PC-9 (cell line): ENCODE data around the gene FURIN. TPM values are rescaled to one million over a fixed set of nuclear protein-coding genes. Genes with fewer than 3 reads are reported as not detected.
"Not testable (repeated sequence)": the region's sequence is repeated elsewhere in the genome, so short reads cannot be mapped to it uniquely, and the experiment has no call there.

Experiments used
- BruUV-seq: library from RNA; stranded (reverse); fragments of 400-500 nt; replicated peaks from 2 replicates; lab custom pipeline; 2021; lab: Mats Ljungman, UMichigan
- CTCF ChIA-PET: fragments of 300-600 bp; sonication (Branson Sonifier 250); formaldehyde crosslinking; loops from one replicate; lab custom pipeline; 2022; ENCODE audit warnings: antibody characterized with exemption; lab: Charles Lee
- POLR2A ChIA-PET: fragments of 300-600 bp; sonication (Branson Sonifier 250); formaldehyde crosslinking; loops from one replicate; lab custom pipeline; 2022; ENCODE audit warnings: antibody characterized with exemption; ENCODE audit not compliant: unreplicated experiment; lab: Charles Lee
- DNase-seq, 2 experiments: peaks; one replicate each; pipeline versions ENCODE4 v3.0.0 to v3.0.0-alpha.2; 2015 to 2022; ENCODE audit warnings: mixed read lengths in 1 of 2
- H2AFZ ChIP-seq: fragments of 200-600 bp; sonication (generic); 2 replicates; pipeline ENCODE4 v1.8.1; 2017; ENCODE audit warnings: antibody characterized with exemption
- H3F3A ChIP-seq: fragments of 200-600 bp; sonication (generic); 2 replicates; pipeline ENCODE4 v1.8.1; 2017; ENCODE audit warnings: antibody characterized with exemption, mild to moderate bottlenecking, low read depth; ENCODE audit not compliant: insufficient read depth
- H3K27ac ChIP-seq: fragments of 200-600 bp; sonication (generic); 2 replicates; pipeline ENCODE4 v1.6.1; 2016; ENCODE audit warnings: mixed run types
- H3K27me3 ChIP-seq: fragments of 200-600 bp; sonication (generic); 2 replicates; pipeline ENCODE4 v1.6.1; 2016; ENCODE audit warnings: low read depth, mixed run types; ENCODE audit not compliant: insufficient read depth
- H3K36me3 ChIP-seq: fragments of 200-600 bp; sonication (generic); 2 replicates; pipeline ENCODE4 v1.6.1; 2016; ENCODE audit warnings: low read depth, mixed run types
- H3K4me1 ChIP-seq: fragments of 200-600 bp; sonication (generic); replicated peaks from 2 replicates; pipeline ENCODE4 v1.6.1; 2016; ENCODE audit warnings: mixed run types; ENCODE audit not compliant: insufficient read depth
- H3K4me2 ChIP-seq: fragments of 200-600 bp; sonication (generic); 2 replicates; pipeline ENCODE4 v1.6.1; 2017; ENCODE audit warnings: mixed run types
- H3K4me3 ChIP-seq: fragments of 200-600 bp; sonication (generic); 2 replicates; pipeline ENCODE4 v1.6.1; 2016; ENCODE audit warnings: mixed run types
- H3K79me2 ChIP-seq: fragments of 200-600 bp; sonication (generic); 2 replicates; pipeline ENCODE4 v1.6.1; 2017; ENCODE audit warnings: low read depth, mixed run types
- H3K9me2 ChIP-seq: fragments of 200-600 bp; sonication (generic); 2 replicates; pipeline ENCODE4 v1.8.1; 2017; ENCODE audit warnings: mild to moderate bottlenecking; ENCODE audit not compliant: insufficient read depth
- H3K9me3 ChIP-seq: fragments of 200-600 bp; sonication (generic); 2 replicates; pipeline ENCODE4 v1.8.1; 2016; ENCODE audit warnings: low read depth; ENCODE audit not compliant: insufficient read depth
- H4K20me1 ChIP-seq: fragments of 200-600 bp; sonication (generic); 2 replicates; pipeline ENCODE4 v1.8.1; 2017; ENCODE audit not compliant: insufficient read depth
- EZH2 ChIP-seq: fragments of 200-600 bp; sonication (generic); IDR thresholded peaks from 2 replicates; pipeline ENCODE4 v1.8.0; 2017; ENCODE audit warnings: antibody characterized with exemption, low read depth
- intact Hi-C: fragments of 100-400 bp; cut with micrococcal nuclease; formaldehyde crosslinking; loops from one replicate; pipeline ENCODE4 v1.10.0; 2022; ENCODE audit not compliant: unreplicated experiment
- total RNA-seq: library from RNA; stranded (reverse); gene quantifications from 2 replicates; pipeline ENCODE4 v1.2.3, GENCODE V29; 2021
- TF ChIP-seq, protein P1 (sequence below): fragments of 200-600 bp; sonication (generic); conservative IDR thresholded peaks from 2 replicates; pipeline ENCODE4 v1.6.1; 2017; ENCODE audit warnings: mixed run types, antibody characterized with exemption, mild to moderate bottlenecking, moderate library complexity

The FURIN gene
- total RNA-seq, 1 experiment from 2014 or later: 50.4 TPM

DNA sequence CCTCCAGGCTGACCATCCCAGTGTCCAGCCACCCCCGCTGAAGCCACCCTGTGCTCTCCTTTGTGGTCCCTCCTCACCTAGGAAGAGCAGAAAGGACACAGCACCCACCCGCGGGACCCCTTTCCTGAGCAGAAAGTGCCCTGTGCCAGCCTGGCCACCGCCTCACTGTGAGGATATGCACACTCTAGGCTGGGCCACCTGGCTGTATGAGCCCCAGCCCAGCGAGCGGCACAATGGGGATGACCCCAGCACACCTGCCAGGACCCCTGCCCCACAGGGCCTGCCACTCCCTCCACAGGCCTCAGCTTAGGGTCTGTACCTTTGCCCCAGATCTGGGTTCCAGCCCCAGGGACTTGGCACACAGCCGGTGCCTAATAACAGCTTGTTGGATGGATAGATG, 47.9 kb upstream of the FURIN start:
- POLR2A ChIA-PET: interaction anchor here (0.7 kb wide), 1 partner anchor 483 kb away, joined by 12 read pairs; no protein-coding TSS in a partner anchor

DNA sequence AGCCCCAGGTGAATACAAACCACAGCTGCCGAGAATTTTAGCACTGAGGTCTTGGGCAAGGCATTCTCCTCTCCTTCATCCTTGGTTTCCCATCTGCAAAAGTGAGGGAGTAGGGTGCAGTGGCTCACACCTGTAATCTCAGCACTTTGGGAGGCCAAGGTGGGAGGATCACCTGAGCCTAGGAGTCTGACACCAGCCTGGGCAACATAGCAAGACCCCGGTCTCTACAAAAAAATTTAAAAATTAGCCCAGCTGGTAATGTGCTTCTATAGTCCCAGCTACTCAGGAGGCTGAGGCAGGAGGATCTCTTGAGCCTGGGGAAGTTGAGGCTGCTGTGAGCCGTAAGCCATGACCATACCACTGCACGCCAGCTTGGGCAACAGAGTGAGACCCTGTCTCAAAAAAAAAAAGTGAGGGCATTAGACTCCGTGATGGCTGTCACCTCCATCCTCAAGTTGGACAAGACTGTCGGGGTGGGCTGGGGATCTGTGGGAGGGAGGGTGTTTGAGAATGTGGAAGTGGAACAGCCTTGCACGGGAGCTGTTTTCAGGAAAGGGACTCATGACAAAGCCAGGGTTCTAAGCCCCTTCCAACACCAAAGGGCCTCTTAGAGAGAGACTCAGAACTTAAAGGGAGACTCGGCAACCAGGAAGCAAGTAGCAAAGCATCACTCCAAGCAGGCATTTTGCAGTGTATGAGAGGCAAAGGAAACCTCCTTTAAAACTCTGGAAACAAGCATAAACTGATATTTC, 46.0 kb upstream of the FURIN start:
- no peaks in the 10 kb centered on the region for H3F3A ChIP-seq
- CTCF ChIA-PET: no interaction called here
- no peak overlapping the region for H3K4me3 ChIP-seq
- no peak overlapping the region for H3K27ac ChIP-seq
- no peak for DNase-seq
- BruUV-seq: no TSS peak
- intact Hi-C loops: no loop called here
- H4K20me1 ChIP-seq: no peaks in the 10 kb centered on the region
- H3K79me2 ChIP-seq: no peaks in the 10 kb centered on the region
- H3K27me3 ChIP-seq: 0 out of 2 replicates have a peak, but pooled peaks cover 5% of the 10 kb centered on the region
- H3K9me3 ChIP-seq: no peaks in the 10 kb centered on the region
- no peak for TF ChIP-seq EZH2
- TF ChIP-seq, protein P1, sequence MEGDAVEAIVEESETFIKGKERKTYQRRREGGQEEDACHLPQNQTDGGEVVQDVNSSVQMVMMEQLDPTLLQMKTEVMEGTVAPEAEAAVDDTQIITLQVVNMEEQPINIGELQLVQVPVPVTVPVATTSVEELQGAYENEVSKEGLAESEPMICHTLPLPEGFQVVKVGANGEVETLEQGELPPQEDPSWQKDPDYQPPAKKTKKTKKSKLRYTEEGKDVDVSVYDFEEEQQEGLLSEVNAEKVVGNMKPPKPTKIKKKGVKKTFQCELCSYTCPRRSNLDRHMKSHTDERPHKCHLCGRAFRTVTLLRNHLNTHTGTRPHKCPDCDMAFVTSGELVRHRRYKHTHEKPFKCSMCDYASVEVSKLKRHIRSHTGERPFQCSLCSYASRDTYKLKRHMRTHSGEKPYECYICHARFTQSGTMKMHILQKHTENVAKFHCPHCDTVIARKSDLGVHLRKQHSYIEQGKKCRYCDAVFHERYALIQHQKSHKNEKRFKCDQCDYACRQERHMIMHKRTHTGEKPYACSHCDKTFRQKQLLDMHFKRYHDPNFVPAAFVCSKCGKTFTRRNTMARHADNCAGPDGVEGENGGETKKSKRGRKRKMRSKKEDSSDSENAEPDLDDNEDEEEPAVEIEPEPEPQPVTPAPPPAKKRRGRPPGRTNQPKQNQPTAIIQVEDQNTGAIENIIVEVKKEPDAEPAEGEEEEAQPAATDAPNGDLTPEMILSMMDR: no peak
- no peak overlapping the region for H2AFZ ChIP-seq
- POLR2A ChIA-PET: interaction anchor here (0.6 to 0.8 kb wide), 2 partner anchors 73 to 844 kb away, joined by 11 to 17 read pairs; no protein-coding TSS in a partner anchor
- H3K9me2 ChIP-seq: no peaks in the 10 kb centered on the region
- H3K4me2 ChIP-seq: no peak overlapping the region
- no peaks in the 10 kb centered on the region for H3K36me3 ChIP-seq
- H3K4me1 ChIP-seq: no peaks in the 10 kb centered on the region

More for the DNA sequence above, 47.9 kb upstream of the FURIN start:
- TF ChIP-seq, protein P1: no peak
- TF ChIP-seq EZH2: no peak
- Histone ChIP-seq H3K36me3 (no peaks in the 10 kb centered on the region), H3K27ac (no peak overlapping the region), H3K9me3 (no peaks in the 10 kb centered on the region), H3K4me2 (no peak overlapping the region), H3K79me2 (no peaks in the 10 kb centered on the region), H3F3A (no peaks in the 10 kb centered on the region), H2AFZ (no peak overlapping the region), H3K4me3 (no peak overlapping the region), H3K27me3 (no peaks in the 10 kb centered on the region), H3K4me1 (no peaks in the 10 kb centered on the region), H4K20me1 (no peaks in the 10 kb centered on the region), H3K9me2 (no peaks in the 10 kb centered on the region)
- intact Hi-C loops: no loop called here
- DNase-seq: no peak
- CTCF ChIA-PET: no interaction called here
- BruUV-seq: no TSS peak

DNA sequence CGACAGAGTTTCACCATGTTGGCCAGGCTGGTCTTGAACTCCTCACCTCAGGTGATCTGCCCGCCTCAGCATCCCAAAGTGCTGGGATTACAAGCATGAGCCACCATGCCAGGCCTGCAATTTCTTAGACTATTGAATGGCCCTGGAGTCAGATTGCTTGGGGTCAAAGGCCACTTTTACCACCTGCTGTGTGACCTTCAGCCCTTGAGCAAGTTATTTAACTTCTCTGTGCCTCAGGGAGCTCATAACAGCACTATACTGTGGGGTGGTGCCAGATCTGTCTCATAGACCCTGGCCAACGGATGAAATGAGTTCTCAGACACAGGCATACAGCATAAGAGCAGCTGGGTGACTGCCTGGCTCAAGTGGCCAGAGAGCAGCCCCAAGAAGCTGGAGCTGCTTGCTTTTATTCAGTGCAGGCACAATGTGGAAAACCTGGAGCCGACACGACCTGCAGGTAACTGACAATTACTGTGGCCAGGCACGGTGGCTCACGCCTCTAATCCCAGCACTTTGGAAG, 44.9 kb upstream of the FURIN start:
- Histone ChIP-seq H3K4me2 (no peak overlapping the region), H2AFZ (no peak overlapping the region), H3F3A (no peaks in the 10 kb centered on the region), H3K27me3 (0 out of 2 replicates have a peak, but pooled peaks cover 5% of the 10 kb centered on the region), H3K36me3 (no peaks in the 10 kb centered on the region), H3K9me3 (no peaks in the 10 kb centered on the region), H3K9me2 (no peaks in the 10 kb centered on the region), H3K4me3 (no peak overlapping the region), H3K27ac (no peak overlapping the region), H3K4me1 (no peaks in the 10 kb centered on the region), H4K20me1 (no peaks in the 10 kb centered on the region), H3K79me2 (no peaks in the 10 kb centered on the region)
- CTCF ChIA-PET: no interaction called here
- BruUV-seq: no TSS peak
- intact Hi-C loops: no loop called here
- TF ChIP-seq EZH2: no peak
- TF ChIP-seq, protein P1: no peak
- DNase-seq: no peak
- POLR2A ChIA-PET: no interaction called here

DNA sequence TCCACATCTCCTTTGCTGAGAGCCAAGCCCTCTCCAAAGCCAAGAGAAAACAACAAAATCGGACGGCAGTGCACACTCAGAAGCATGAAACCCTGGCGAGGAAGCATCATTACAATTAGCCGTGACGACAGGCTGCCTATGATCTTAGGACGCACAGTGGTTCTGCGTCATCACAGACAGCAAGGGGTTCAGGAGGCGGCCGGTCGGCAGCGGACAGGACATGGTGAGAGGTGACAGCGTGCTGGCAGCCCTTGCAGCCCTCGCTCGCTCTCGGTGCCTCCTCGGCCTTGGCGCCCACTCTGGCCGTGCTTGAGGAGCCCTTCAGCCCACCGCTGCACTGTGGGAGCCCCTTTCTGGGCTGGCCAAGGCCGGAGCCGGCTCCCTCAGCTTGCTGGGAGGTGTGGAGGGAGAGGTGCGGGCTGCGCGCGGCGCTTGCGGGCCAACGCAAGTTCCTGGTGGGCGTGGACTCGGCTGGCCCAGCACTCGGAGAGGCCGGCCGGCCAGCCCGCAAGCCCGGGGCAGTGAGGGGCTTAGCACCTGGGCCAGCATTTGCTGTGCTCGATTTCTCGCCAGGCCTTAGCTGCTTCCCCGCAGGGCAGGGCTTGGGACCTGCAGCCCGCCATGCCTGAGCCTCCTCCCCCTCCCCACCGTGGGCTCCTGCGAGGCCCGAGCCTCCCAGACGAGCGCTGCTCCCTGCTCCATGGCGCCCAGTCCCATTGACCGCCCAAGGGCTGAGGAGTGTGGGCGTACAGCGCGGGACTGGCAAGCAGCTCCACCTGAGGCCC, 43.1 kb upstream of the FURIN start:
- H2AFZ ChIP-seq, H3K4me2 ChIP-seq, DNase-seq, H3K4me3 ChIP-seq, H4K20me1 ChIP-seq, POLR2A ChIA-PET, intact Hi-C loops, H3K4me1 ChIP-seq, H3K36me3 ChIP-seq, BruUV-seq, H3K79me2 ChIP-seq, H3K27me3 ChIP-seq, H3K9me3 ChIP-seq, CTCF ChIA-PET, H3F3A ChIP-seq, H3K27ac ChIP-seq, H3K9me2 ChIP-seq: not testable (repeated sequence)
